ENCODE results near the gene OR2A25.
"Not testable (repeated sequence)": the region's sequence is repeated elsewhere in the genome, so short reads cannot be mapped to it uniquely, and the experiment has no call there.

OR2A25 gene

DNA sequence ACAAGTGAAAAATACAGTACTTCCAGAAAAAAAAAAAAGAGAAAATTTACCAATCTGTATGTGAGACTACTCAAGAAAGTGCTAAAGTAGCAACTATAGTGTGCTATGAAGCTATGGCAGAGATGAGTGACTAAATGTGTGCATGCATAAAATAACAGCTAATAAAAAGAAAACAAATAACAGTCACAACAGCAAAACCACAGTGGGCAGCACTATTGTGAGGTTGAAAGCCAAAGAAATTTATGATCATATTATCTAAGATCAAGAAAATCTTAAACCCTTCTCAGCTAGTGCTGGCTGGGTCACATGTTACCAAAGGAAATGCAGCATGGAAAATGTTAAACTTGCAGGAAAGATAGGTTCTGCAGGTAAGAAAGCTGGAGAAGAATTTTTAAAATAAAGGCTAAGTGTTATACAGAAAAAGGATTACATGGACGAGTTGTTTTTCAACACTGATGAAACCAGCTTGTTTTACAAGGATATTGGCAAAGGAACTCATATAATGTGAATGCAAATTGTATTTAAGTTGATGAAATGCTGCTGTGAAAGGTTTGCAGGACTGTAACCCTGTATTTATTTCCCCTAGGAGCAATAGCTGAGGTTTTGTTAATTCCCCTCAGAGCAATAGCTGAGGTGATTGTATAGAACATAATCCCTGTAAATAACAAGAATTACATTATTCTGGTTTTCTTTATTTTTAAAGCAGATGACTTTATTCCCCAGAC is 36.5 kb upstream of the OR2A25 start:
- 85 to 93% methylated on average over 1 of the region's 1 CpG for WGBS, 2 experiments (ENCODE audit: insufficient coverage in 2 of 2)
- Histone ChIP-seq H3K9me3 (ENCODE audit: control insufficient read depth, low read length) (no peaks in the 10 kb centered on the region), H3K27ac (ENCODE audit: low read depth, low read length, severe bottlenecking) (no peak overlapping the region), H3K4me3 (ENCODE audit: extremely low read depth, insufficient read depth, low read length, poor library complexity, severe bottlenecking) (no peak overlapping the region), H3K36me3 (ENCODE audit: control insufficient read depth, insufficient read depth, low read length) (no peaks in the 10 kb centered on the region), H3K4me1 (ENCODE audit: control insufficient read depth, insufficient read depth, low read length, poor library complexity, severe bottlenecking) (peaks cover 9% of the 10 kb centered on the region)

- no peak overlapping the region for H3K27ac ChIP-seq (ENCODE audit: low read depth, low read length, severe bottlenecking)
- H3K4me1 ChIP-seq (ENCODE audit: control insufficient read depth, insufficient read depth, low read length, poor library complexity, severe bottlenecking): peaks cover 18% of the 10 kb centered on the region
- H3K9me3 ChIP-seq (ENCODE audit: control insufficient read depth, low read length): peaks cover 3% of the 10 kb centered on the region
- no peaks in the 10 kb centered on the region for H3K36me3 ChIP-seq (ENCODE audit: control insufficient read depth, insufficient read depth, low read length)
- no peak overlapping the region for H3K4me3 ChIP-seq (ENCODE audit: extremely low read depth, insufficient read depth, low read length, poor library complexity, severe bottlenecking)
Observed at GRCh38 chr7:144035385-144035784, 34.2 kb upstream of the OR2A25 start.

DNA sequence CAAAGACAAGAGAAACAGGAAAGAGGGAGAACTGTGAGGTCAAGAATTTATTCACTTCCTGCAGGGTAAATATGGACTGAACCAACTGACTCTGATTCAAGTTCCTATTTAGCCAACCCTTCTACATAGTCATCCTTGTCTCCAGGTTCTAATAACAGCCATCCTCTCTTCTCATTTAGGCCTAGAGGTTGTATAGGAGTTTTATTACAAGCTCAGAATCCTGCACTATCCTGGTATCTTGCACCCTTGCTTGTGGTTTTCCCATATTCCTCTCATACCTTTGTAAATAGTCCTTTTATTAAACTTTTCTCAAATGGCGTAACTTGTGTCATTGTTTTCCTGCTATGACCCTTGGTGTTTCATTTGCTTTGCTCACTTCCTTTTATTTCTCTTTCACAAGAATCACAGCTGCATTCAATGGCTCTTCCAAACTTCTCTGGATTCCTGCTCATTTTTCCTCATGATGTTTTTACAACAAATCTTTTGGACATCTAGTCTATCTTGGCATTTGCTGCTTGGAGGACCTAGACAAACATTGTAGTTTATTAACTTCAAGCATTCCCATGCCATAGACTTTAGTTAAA is 33.2 kb upstream of the OR2A25 start:
- 47 to 50% methylated on average over 1 of the region's 1 CpG for WGBS, 2 experiments (ENCODE audit: insufficient coverage in 2 of 2)
- Histone ChIP-seq H3K9me3 (ENCODE audit: control insufficient read depth, low read length) (peaks cover 3% of the 10 kb centered on the region), H3K4me1 (ENCODE audit: control insufficient read depth, insufficient read depth, low read length, poor library complexity, severe bottlenecking) (peaks cover 18% of the 10 kb centered on the region), H3K27ac (ENCODE audit: low read depth, low read length, severe bottlenecking) (no peak overlapping the region), H3K36me3 (ENCODE audit: control insufficient read depth, insufficient read depth, low read length) (no peaks in the 10 kb centered on the region), H3K4me3 (ENCODE audit: extremely low read depth, insufficient read depth, low read length, poor library complexity, severe bottlenecking) (no peak overlapping the region)

- Histone ChIP-seq H3K36me3 (ENCODE audit: control insufficient read depth, insufficient read depth, low read length) (no peaks in the 10 kb centered on the region), H3K4me3 (ENCODE audit: extremely low read depth, insufficient read depth, low read length, poor library complexity, severe bottlenecking) (no peak overlapping the region), H3K27ac (ENCODE audit: low read depth, low read length, severe bottlenecking) (no peak overlapping the region), H3K4me1 (ENCODE audit: control insufficient read depth, insufficient read depth, low read length, poor library complexity, severe bottlenecking) (peaks cover 18% of the 10 kb centered on the region), H3K9me3 (ENCODE audit: control insufficient read depth, low read length) (peaks cover 3% of the 10 kb centered on the region)
- WGBS, 2 experiments (ENCODE audit: insufficient coverage in 2 of 2): 40 to 67% methylated on average over 1 of the region's 1 CpG
Observed at GRCh38 chr7:144037414-144038035, 32.1 kb upstream of the OR2A25 start.

DNA sequence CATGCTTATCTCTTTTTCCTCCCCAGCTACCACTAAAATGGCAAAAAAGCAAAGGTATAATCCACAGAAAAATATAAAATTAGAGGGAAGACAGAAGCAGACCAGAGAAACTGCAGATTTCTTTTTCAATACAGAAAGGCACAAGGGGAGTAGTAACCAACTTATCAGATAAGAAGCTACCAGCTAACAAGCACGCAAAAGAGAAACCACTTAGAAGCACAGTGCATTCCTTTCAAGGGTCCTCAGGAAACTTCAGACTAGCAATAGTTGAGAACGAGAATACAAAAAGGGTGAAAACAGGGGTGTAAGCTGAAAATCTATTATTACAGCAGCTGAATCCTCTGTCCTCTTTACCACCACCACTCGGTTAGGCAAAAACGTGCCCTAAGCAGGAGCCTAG is 30.7 kb upstream of the OR2A25 start:
- Histone ChIP-seq H3K9me3 (ENCODE audit: control insufficient read depth, low read length) (peaks cover 3% of the 10 kb centered on the region), H3K36me3 (ENCODE audit: control insufficient read depth, insufficient read depth, low read length) (no peaks in the 10 kb centered on the region), H3K4me1 (ENCODE audit: control insufficient read depth, insufficient read depth, low read length, poor library complexity, severe bottlenecking) (peaks cover 18% of the 10 kb centered on the region), H3K27ac (ENCODE audit: low read depth, low read length, severe bottlenecking) (no peak overlapping the region), H3K4me3 (ENCODE audit: extremely low read depth, insufficient read depth, low read length, poor library complexity, severe bottlenecking) (no peak overlapping the region)
- no CpG with 5 or more reads among the region's 4 CpGs for WGBS, 2 experiments (ENCODE audit: insufficient coverage in 2 of 2)

DNA sequence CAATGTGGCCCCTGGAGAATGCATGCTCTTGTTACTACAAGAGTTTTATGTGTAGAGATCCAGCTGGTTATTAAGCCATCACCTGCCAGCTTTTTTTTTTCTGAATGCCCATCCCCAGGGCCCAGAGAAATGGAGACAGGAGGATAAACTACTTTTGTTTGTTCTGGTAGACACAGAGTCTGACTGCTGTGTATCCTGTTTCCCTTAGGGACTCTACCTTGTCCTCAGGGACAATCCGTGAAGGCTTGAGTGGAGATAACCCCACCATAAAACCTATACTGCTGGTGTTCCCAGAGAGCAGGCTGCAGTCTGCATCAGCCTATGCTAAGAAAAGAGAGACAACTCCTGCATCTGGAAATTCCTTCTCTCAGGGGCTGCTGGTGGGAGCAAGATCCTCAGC is 21.0 kb upstream of the OR2A25 start, which contains the start of gene OR2A5:
TSS of gene OR2A5 (plus strand) at position 301 of the 400 bp plus-strand sequence. CDS start 1,454 bp downstream, outside the sequence.
- no peaks in the 10 kb centered on the region for H3K36me3 ChIP-seq (ENCODE audit: control insufficient read depth, insufficient read depth, low read length)
- H3K9me3 ChIP-seq (ENCODE audit: control insufficient read depth, low read length): no peaks in the 10 kb centered on the region
- H3K4me3 ChIP-seq (ENCODE audit: extremely low read depth, insufficient read depth, low read length, poor library complexity, severe bottlenecking): no peak within 1 kb of the TSS
- WGBS, 2 experiments (ENCODE audit: insufficient coverage in 2 of 2): no CpG with 5 or more reads among the region's 1 CpG
- no peaks in the 10 kb centered on the region for H3K4me1 ChIP-seq (ENCODE audit: control insufficient read depth, insufficient read depth, low read length, poor library complexity, severe bottlenecking)
- no peak within 1 kb of the TSS for H3K27ac ChIP-seq (ENCODE audit: low read depth, low read length, severe bottlenecking)

DNA sequence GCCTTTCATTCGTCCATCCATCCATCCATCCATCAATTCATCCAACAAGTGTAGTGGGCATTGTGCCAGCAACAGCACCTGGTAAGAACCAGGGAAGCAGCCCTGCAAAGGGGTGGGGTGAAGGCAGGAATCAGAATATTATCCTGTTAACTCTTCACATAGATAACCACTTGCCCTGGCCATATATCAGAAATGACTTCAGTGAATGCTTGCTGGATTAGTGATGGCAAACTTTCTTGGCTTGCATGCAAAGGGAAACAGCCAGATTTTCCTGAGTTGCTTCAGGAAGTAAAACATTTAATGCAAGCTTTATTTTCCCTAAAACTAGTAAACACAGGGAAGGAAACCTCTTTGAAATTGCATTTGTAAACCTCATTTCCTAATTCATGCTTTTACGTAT is 20.1 kb upstream of the OR2A25 start:
- no CpG with 5 or more reads among the region's 2 CpGs for WGBS, 2 experiments (ENCODE audit: insufficient coverage in 2 of 2)
- H3K4me3 ChIP-seq (ENCODE audit: extremely low read depth, insufficient read depth, low read length, poor library complexity, severe bottlenecking): no peak overlapping the region
- no peaks in the 10 kb centered on the region for H3K4me1 ChIP-seq (ENCODE audit: control insufficient read depth, insufficient read depth, low read length, poor library complexity, severe bottlenecking)
- H3K27ac ChIP-seq (ENCODE audit: low read depth, low read length, severe bottlenecking): no peak overlapping the region
- H3K36me3 ChIP-seq (ENCODE audit: control insufficient read depth, insufficient read depth, low read length): no peaks in the 10 kb centered on the region
- H3K9me3 ChIP-seq (ENCODE audit: control insufficient read depth, low read length): no peaks in the 10 kb centered on the region

- no peaks in the 10 kb centered on the region for H3K9me3 ChIP-seq (ENCODE audit: control insufficient read depth, low read length)
- no peak overlapping the region for H3K27ac ChIP-seq (ENCODE audit: low read depth, low read length, severe bottlenecking)
- no peak overlapping the region for H3K4me3 ChIP-seq (ENCODE audit: extremely low read depth, insufficient read depth, low read length, poor library complexity, severe bottlenecking)
- H3K36me3 ChIP-seq (ENCODE audit: control insufficient read depth, insufficient read depth, low read length): no peaks in the 10 kb centered on the region
- H3K4me1 ChIP-seq (ENCODE audit: control insufficient read depth, insufficient read depth, low read length, poor library complexity, severe bottlenecking): no peaks in the 10 kb centered on the region
- 76 to 83% methylated on average over 3 of the region's 3 CpGs for WGBS, 2 experiments (ENCODE audit: insufficient coverage in 2 of 2)
Observed at GRCh38 chr7:144050093-144050492, 19.5 kb upstream of the OR2A25 start.

GRCh38 chr7:144050884-144051283 is 18.7 kb upstream of the OR2A25 start:
- not testable (repeated sequence) for H3K4me1 ChIP-seq (ENCODE audit: control insufficient read depth, insufficient read depth, low read length, poor library complexity, severe bottlenecking); H3K36me3 ChIP-seq (ENCODE audit: control insufficient read depth, insufficient read depth, low read length); H3K27ac ChIP-seq (ENCODE audit: low read depth, low read length, severe bottlenecking); H3K9me3 ChIP-seq (ENCODE audit: control insufficient read depth, low read length); H3K4me3 ChIP-seq (ENCODE audit: extremely low read depth, insufficient read depth, low read length, poor library complexity, severe bottlenecking)
- WGBS, 2 experiments (ENCODE audit: insufficient coverage in 2 of 2): 95 to 96% methylated on average over 8 of the region's 8 CpGs

- WGBS, 2 experiments (ENCODE audit: insufficient coverage in 2 of 2): 73 to 88% methylated on average over 1 of the region's 3 CpGs
- no peaks in the 10 kb centered on the region for H3K36me3 ChIP-seq (ENCODE audit: control insufficient read depth, insufficient read depth, low read length)
- peaks cover 2% of the 10 kb centered on the region for H3K4me1 ChIP-seq (ENCODE audit: control insufficient read depth, insufficient read depth, low read length, poor library complexity, severe bottlenecking)
- no peak overlapping the region for H3K4me3 ChIP-seq (ENCODE audit: extremely low read depth, insufficient read depth, low read length, poor library complexity, severe bottlenecking)
- H3K27ac ChIP-seq (ENCODE audit: low read depth, low read length, severe bottlenecking): no peak overlapping the region
- H3K9me3 ChIP-seq (ENCODE audit: control insufficient read depth, low read length): no peaks in the 10 kb centered on the region
Observed at GRCh38 chr7:144057954-144058353, 11.7 kb upstream of the OR2A25 start.

DNA sequence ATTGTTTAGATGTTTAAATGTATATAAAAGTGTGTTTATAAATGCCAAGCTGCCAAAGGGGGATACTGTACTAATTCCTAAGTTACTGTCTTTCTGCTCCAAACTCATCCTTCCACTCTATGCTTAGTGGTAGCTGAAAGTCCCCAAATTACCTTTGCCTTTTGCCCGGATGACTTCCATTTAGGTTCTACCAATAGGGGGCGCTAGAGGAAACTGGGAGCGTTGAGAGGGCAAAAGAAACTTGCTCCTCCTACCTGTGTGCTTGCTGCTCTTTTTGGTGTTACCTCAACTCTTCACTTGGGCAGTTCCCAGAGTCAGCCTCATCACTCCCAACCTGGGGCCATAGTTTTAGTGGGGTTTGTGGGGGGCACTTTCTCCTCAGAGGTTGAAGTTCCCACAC is 5.9 kb upstream of the OR2A25 start:
- H3K9me3 ChIP-seq (ENCODE audit: control insufficient read depth, low read length): no peaks in the 10 kb centered on the region
- H3K36me3 ChIP-seq (ENCODE audit: control insufficient read depth, insufficient read depth, low read length): no peaks in the 10 kb centered on the region
- 45% methylated on average over 2 of the region's 3 CpGs; no CpG with 5 or more reads in 1 of the 2 experiments for WGBS, 2 experiments (ENCODE audit: insufficient coverage in 2 of 2)
- no peak overlapping the region for H3K27ac ChIP-seq (ENCODE audit: low read depth, low read length, severe bottlenecking)
- no peaks in the 10 kb centered on the region for H3K4me1 ChIP-seq (ENCODE audit: control insufficient read depth, insufficient read depth, low read length, poor library complexity, severe bottlenecking)
- no peak overlapping the region for H3K4me3 ChIP-seq (ENCODE audit: extremely low read depth, insufficient read depth, low read length, poor library complexity, severe bottlenecking)
